ENCODE measurements around the gene SAMD4B.
A peak's percentile ranks its signal among the peaks of the same experiment; 100 is the strongest.

Gene SAMD4B

GRCh38 chr19:39397360-39398296 is 55.4 kb downstream of the SAMD4B start:
- no peak for DNase-seq (ENCODE audit: low read depth)

GRCh38 chr19:39398297-39398864 is 56.2 kb downstream of the SAMD4B start:
- no peak for DNase-seq (ENCODE audit: low read depth)

- no peak for DNase-seq (ENCODE audit: low read depth)
Observed at GRCh38 chr19:39399668-39400050, 57.4 kb downstream of the SAMD4B start.

- DNase-seq (ENCODE audit: low read depth), result no peak
Observed at GRCh38 chr19:39400061-39400460, 57.8 kb downstream of the SAMD4B start.

GRCh38 chr19:39401070-39401548 is 58.9 kb downstream of the SAMD4B start:
- no peak for DNase-seq (ENCODE audit: low read depth)

- no peak for DNase-seq (ENCODE audit: low read depth)
Observed at GRCh38 chr19:39401549-39402345, 59.5 kb downstream of the SAMD4B start.

- peak; percentile 92 for DNase-seq (ENCODE audit: low read depth)
Observed at GRCh38 chr19:39402346-39403300, 60.4 kb downstream of the SAMD4B start.

GRCh38 chr19:39403331-39404312 is 61.4 kb downstream of the SAMD4B start:
- DNase-seq (ENCODE audit: low read depth), result no peak

GRCh38 chr19:39405261-39405957 is 63.2 kb downstream of the SAMD4B start:
- DNase-seq (ENCODE audit: low read depth), result no peak

GRCh38 chr19:39405958-39406655 is 63.9 kb downstream of the SAMD4B start:
- no peak for DNase-seq (ENCODE audit: low read depth)

- peak; percentile 56 for DNase-seq (ENCODE audit: low read depth)
Observed at GRCh38 chr19:39406656-39407409, 64.6 kb downstream of the SAMD4B start, which contains the start of gene ZFP36. Gene ZFP36, plus strand, starts transcription at chr19:39406847. Its CDS starts 58 bp downstream, at chr19:39406905.

- DNase-seq (ENCODE audit: low read depth), result no peak
Observed at GRCh38 chr19:39407410-39407659, 65.1 kb downstream of the SAMD4B start.

GRCh38 chr19:39407660-39408391 is 65.6 kb downstream of the SAMD4B start:
- no peak for DNase-seq (ENCODE audit: low read depth)

- DNase-seq (ENCODE audit: low read depth), result no peak
Observed at GRCh38 chr19:39408392-39409207, 66.4 kb downstream of the SAMD4B start.

GRCh38 chr19:39409208-39410016 is 67.2 kb downstream of the SAMD4B start:
- peak; percentile 49 for DNase-seq (ENCODE audit: low read depth)
